PC-9 (cell line): ENCODE data around the gene TRIM60. TPM values are rescaled to one million over a fixed set of nuclear protein-coding genes. Genes with fewer than 3 reads are reported as not detected.
"Not testable (repeated sequence)": the region's sequence is repeated elsewhere in the genome, so short reads cannot be mapped to it uniquely, and the experiment has no call there.

Experiments used
- Bru-seq: library from RNA; stranded (reverse); fragments of 400-500 nt; gene quantifications from one replicate; lab custom pipeline; 2021; lab: Mats Ljungman, UMichigan
- BruChase-seq, 2 experiments: library from RNA; stranded (reverse); fragments of 400-500 nt; gene quantifications; one replicate each; lab custom pipeline; 2021; lab: Mats Ljungman, UMichigan
- BruUV-seq: library from RNA; stranded (reverse); fragments of 400-500 nt; replicated peaks from 2 replicates; lab custom pipeline; 2021; lab: Mats Ljungman, UMichigan
- CTCF ChIA-PET: fragments of 300-600 bp; sonication (Branson Sonifier 250); formaldehyde crosslinking; loops from one replicate; lab custom pipeline; 2022; ENCODE audit warnings: antibody characterized with exemption; lab: Charles Lee
- POLR2A ChIA-PET: fragments of 300-600 bp; sonication (Branson Sonifier 250); formaldehyde crosslinking; loops from one replicate; lab custom pipeline; 2022; ENCODE audit warnings: antibody characterized with exemption; ENCODE audit not compliant: unreplicated experiment; lab: Charles Lee
- DNase-seq, 2 experiments: peaks; one replicate each; pipeline versions ENCODE4 v3.0.0 to v3.0.0-alpha.2; 2015 to 2022; ENCODE audit warnings: mixed read lengths in 1 of 2
- H2AFZ ChIP-seq: fragments of 200-600 bp; sonication (generic); 2 replicates; pipeline ENCODE4 v1.8.1; 2017; ENCODE audit warnings: antibody characterized with exemption
- H3F3A ChIP-seq: fragments of 200-600 bp; sonication (generic); 2 replicates; pipeline ENCODE4 v1.8.1; 2017; ENCODE audit warnings: antibody characterized with exemption, mild to moderate bottlenecking, low read depth; ENCODE audit not compliant: insufficient read depth
- H3K27ac ChIP-seq: fragments of 200-600 bp; sonication (generic); 2 replicates; pipeline ENCODE4 v1.6.1; 2016; ENCODE audit warnings: mixed run types
- H3K27me3 ChIP-seq: fragments of 200-600 bp; sonication (generic); 2 replicates; pipeline ENCODE4 v1.6.1; 2016; ENCODE audit warnings: low read depth, mixed run types; ENCODE audit not compliant: insufficient read depth
- H3K36me3 ChIP-seq: fragments of 200-600 bp; sonication (generic); 2 replicates; pipeline ENCODE4 v1.6.1; 2016; ENCODE audit warnings: low read depth, mixed run types
- H3K4me1 ChIP-seq: fragments of 200-600 bp; sonication (generic); replicated peaks from 2 replicates; pipeline ENCODE4 v1.6.1; 2016; ENCODE audit warnings: mixed run types; ENCODE audit not compliant: insufficient read depth
- H3K4me2 ChIP-seq: fragments of 200-600 bp; sonication (generic); 2 replicates; pipeline ENCODE4 v1.6.1; 2017; ENCODE audit warnings: mixed run types
- H3K4me3 ChIP-seq: fragments of 200-600 bp; sonication (generic); 2 replicates; pipeline ENCODE4 v1.6.1; 2016; ENCODE audit warnings: mixed run types
- H3K79me2 ChIP-seq: fragments of 200-600 bp; sonication (generic); 2 replicates; pipeline ENCODE4 v1.6.1; 2017; ENCODE audit warnings: low read depth, mixed run types
- H3K9me2 ChIP-seq: fragments of 200-600 bp; sonication (generic); 2 replicates; pipeline ENCODE4 v1.8.1; 2017; ENCODE audit warnings: mild to moderate bottlenecking; ENCODE audit not compliant: insufficient read depth
- H3K9me3 ChIP-seq: fragments of 200-600 bp; sonication (generic); 2 replicates; pipeline ENCODE4 v1.8.1; 2016; ENCODE audit warnings: low read depth; ENCODE audit not compliant: insufficient read depth
- H4K20me1 ChIP-seq: fragments of 200-600 bp; sonication (generic); 2 replicates; pipeline ENCODE4 v1.8.1; 2017; ENCODE audit not compliant: insufficient read depth
- CTCF ChIP-seq: fragments of 200-600 bp; sonication (generic); conservative IDR thresholded peaks from 2 replicates; pipeline ENCODE4 v1.6.1; 2017; ENCODE audit warnings: mixed run types, antibody characterized with exemption, mild to moderate bottlenecking, moderate library complexity
- EZH2 ChIP-seq: fragments of 200-600 bp; sonication (generic); IDR thresholded peaks from 2 replicates; pipeline ENCODE4 v1.8.0; 2017; ENCODE audit warnings: antibody characterized with exemption, low read depth
- intact Hi-C: fragments of 100-400 bp; cut with micrococcal nuclease; formaldehyde crosslinking; loops from one replicate; pipeline ENCODE4 v1.10.0; 2022; ENCODE audit not compliant: unreplicated experiment
- long read RNA-seq: library from polyadenylated mRNA; stranded (forward); transcript quantifications from one replicate; pipeline ENCODE4 v2.0.0, GENCODE V29; 2022
- total RNA-seq: library from RNA; stranded (reverse); gene quantifications from 2 replicates; pipeline ENCODE4 v1.2.3, GENCODE V29; 2021

Gene TRIM60
- not detected in 2 replicates for total RNA-seq
- Bru-seq, nascent RNA = not detected
- not detected for BruChase-seq, experiment 1, labeled RNA remaining after a 2-hour chase
- not detected for BruChase-seq, experiment 2, labeled RNA remaining after a 6-hour chase
- long read RNA-seq = 0 reads

GRCh38 chr4:165031436-165032211 lies at the start of gene TRIM60:
TRIM60 (plus strand) TSS chr4:165031999; CDS start chr4:165040073, 8,074 bp downstream.
- Histone ChIP-seq H2AFZ (no peak within 1 kb of the TSS), H3K36me3 (no peaks in the 10 kb centered on the region), H3K79me2 (no peaks in the 10 kb centered on the region), H3K4me2 (no peak within 1 kb of the TSS), H4K20me1 (no peaks in the 10 kb centered on the region), H3K27ac (no peak within 1 kb of the TSS), H3K27me3 (no peaks in the 10 kb centered on the region), H3K4me1 (no peaks in the 10 kb centered on the region), H3K9me2 (no peaks in the 10 kb centered on the region), H3K4me3 (no peak within 1 kb of the TSS), H3F3A (no peaks in the 10 kb centered on the region), H3K9me3 (no peaks in the 10 kb centered on the region)
- ChIA-PET POLR2A (no interaction called here), CTCF (no interaction called here)
- TF ChIP-seq CTCF (no peak), EZH2 (no peak)
- no TSS peak for BruUV-seq
- intact Hi-C loops = no loop called here
- DNase-seq = no peak

- TF ChIP-seq EZH2 (no peak), CTCF (no peak)
- no peaks in the 10 kb centered on the region for H3K79me2 ChIP-seq
- no peaks in the 10 kb centered on the region for H4K20me1 ChIP-seq
- H3K4me1 ChIP-seq = no peaks in the 10 kb centered on the region
- POLR2A ChIA-PET = no interaction called here
- H3K4me3 ChIP-seq = no peak overlapping the region
- no peaks in the 10 kb centered on the region for H3K27me3 ChIP-seq
- H3F3A ChIP-seq = no peaks in the 10 kb centered on the region
- no peak overlapping the region for H2AFZ ChIP-seq
- H3K36me3 ChIP-seq = no peaks in the 10 kb centered on the region
- no TSS peak for BruUV-seq
- H3K27ac ChIP-seq = no peak overlapping the region
- DNase-seq = no peak
- CTCF ChIA-PET = no interaction called here
- H3K9me2 ChIP-seq = no peaks in the 10 kb centered on the region
- H3K4me2 ChIP-seq = no peak overlapping the region
- intact Hi-C loops = no loop called here
- H3K9me3 ChIP-seq = no peaks in the 10 kb centered on the region
These were observed 42.3 kb upstream of the TRIM60 start for GRCh38 chr4:164989471-164989870.

- H3F3A ChIP-seq, POLR2A ChIA-PET, H3K4me2 ChIP-seq, H3K9me2 ChIP-seq, H3K27me3 ChIP-seq, DNase-seq, H4K20me1 ChIP-seq, intact Hi-C loops, H3K27ac ChIP-seq, H3K4me1 ChIP-seq, H3K4me3 ChIP-seq, CTCF ChIA-PET, BruUV-seq, H3K9me3 ChIP-seq, H3K36me3 ChIP-seq, H3K79me2 ChIP-seq, H2AFZ ChIP-seq: not testable (repeated sequence)
These were observed 41.0 kb upstream of the TRIM60 start for GRCh38 chr4:164990786-164991185.

GRCh38 chr4:164996123-164996522 lies 35.7 kb upstream of the TRIM60 start:
- H3K4me1 ChIP-seq, H3K79me2 ChIP-seq, H3K27ac ChIP-seq, H4K20me1 ChIP-seq, H2AFZ ChIP-seq, H3K9me2 ChIP-seq, BruUV-seq, H3K9me3 ChIP-seq, POLR2A ChIA-PET, H3K4me2 ChIP-seq, H3K27me3 ChIP-seq, H3K36me3 ChIP-seq, H3K4me3 ChIP-seq, DNase-seq, CTCF ChIA-PET, H3F3A ChIP-seq: not testable (repeated sequence)
- intact Hi-C loops = loop anchor here (5.0 kb wide), 2 partner anchors 214 to 229 kb away; no protein-coding TSS in a partner anchor
